Uterus (tissue), 4 donors: Measurements from ENCODE around the gene PTPRR. TPM values are rescaled to one million over a fixed set of nuclear protein-coding genes. Genes with fewer than 3 reads are reported as not detected.
"Not testable (repeated sequence)": the region's sequence is repeated elsewhere in the genome, so short reads cannot be mapped to it uniquely, and the experiment has no call there.

Source experiments
- DNase-seq, 2 donors: peaks; one replicate each; pipeline ENCODE4 v3.0.0-alpha.2; 2019 to 2020
- H3K27ac ChIP-seq, 2 donors: fragments of 200-600 bp; sonication (generic); 1 replicate in 1 of 2; 2 replicates in 1 of 2; pipeline ENCODE4 v1.5.1; 2016 to 2018
- H3K27me3 ChIP-seq, 2 donors: fragments of 200-600 bp; sonication (generic); one replicate each; pipeline ENCODE4 v1.5.1; 2018 to 2019; ENCODE audit warnings: control low read depth in 1 of 2
- H3K36me3 ChIP-seq, 2 donors: fragments of 200-600 bp; sonication (generic); one replicate each; pipeline ENCODE4 v1.5.1; 2019; ENCODE audit warnings: control low read depth in 1 of 2
- H3K4me1 ChIP-seq, 2 donors: fragments of 200-600 bp; sonication (generic); one replicate each; pipeline ENCODE4 v1.5.1; 2018 to 2019; ENCODE audit warnings: control low read depth in 1 of 2
- H3K4me3 ChIP-seq, 2 donors: fragments of 200-600 bp; sonication (generic); 1 replicate in 1 of 2; 2 replicates in 1 of 2; pipeline ENCODE4 v1.5.1; 2018 to 2019; ENCODE audit warnings: mild to moderate bottlenecking in 1 of 2
- H3K9me3 ChIP-seq, 2 donors: fragments of 200-600 bp; sonication (generic); one replicate each; pipeline ENCODE4 v1.5.1; 2019; ENCODE audit warnings: control low read depth in 1 of 2
- CTCF ChIP-seq, 4 experiments: fragments of 200-600 bp in 2 of 4; fragments of 450-650 bp in 2 of 4; sonication (generic) in 2 of 4; IDR thresholded peaks; one replicate each; pipeline ENCODE4 v1.5.1; 2016 to 2019; ENCODE audit warnings: antibody characterized with exemption in 4 of 4, mild to moderate bottlenecking in 2 of 4, moderate library complexity in 1 of 4
- POLR2A ChIP-seq, 2 donors: fragments of 450-650 bp; IDR thresholded peaks; one replicate each; pipeline ENCODE4 v1.6.1; 2016; ENCODE audit warnings: antibody characterized with exemption in 2 of 2, mild to moderate bottlenecking in 1 of 2, moderate library complexity in 1 of 2
- intact Hi-C: fragments of 100-400 bp; cut with DNase I; formaldehyde crosslinking; loops from one replicate; pipeline ENCODE4 v1.15.1; 2023; ENCODE audit warnings: low total_unique reads
- total RNA-seq, 4 donors: library from RNA; depleted of rRNA in 3 of 4; stranded (reverse); fragments of >200 nt in 3 of 4; gene quantifications; one replicate each; pipeline versions ENCODE4 v1.1.0 to v1.2.4, GENCODE V29; 2014 to 2023
- donor health status: DM: yes; HTN: yes; CAD: no.

Gene PTPRR
- total RNA-seq, 4 donors from 2014 or later, result 0.62 to 43.3 (median 7.6) TPM

DNA sequence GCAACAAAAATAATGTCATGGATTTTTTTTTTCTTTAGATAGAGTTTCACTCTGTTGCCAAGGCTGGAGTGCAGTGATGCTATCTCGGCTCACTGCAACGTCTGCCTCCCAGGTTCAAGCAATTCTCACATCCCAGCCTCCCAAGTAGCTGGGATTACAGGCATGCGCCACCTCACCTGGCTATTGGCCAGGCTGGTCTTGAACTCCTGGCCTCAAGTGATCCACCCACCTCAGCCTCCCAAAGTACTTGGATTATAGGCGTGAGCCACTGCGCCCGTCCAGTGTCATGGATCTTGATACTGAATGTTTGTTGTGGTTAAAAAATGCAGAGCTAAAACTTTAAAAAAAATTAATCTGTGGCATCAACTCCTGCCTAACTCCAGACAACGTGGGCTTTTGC is 175.5 kb downstream of the PTPRR start:
- intact Hi-C loops, result no loop called here

DNA sequence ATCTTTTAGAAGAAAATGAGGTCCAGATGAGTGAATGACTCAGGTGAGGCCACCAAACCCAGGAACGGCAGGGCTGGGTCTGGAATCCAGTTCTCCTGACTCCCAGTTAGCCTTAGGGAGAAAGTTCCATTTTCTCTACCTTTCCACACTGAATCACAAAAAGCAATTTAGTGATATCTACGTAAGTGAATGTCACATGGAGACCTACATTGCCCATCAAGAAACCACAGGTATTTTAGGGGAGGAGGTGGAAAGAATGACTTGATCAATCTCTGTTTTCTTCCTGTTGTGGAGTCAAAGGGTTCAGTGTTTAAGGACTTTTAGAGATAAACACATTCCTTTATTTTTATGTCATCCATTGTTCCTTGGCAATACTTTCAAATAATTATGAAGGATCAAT is 176.4 kb downstream of the PTPRR start:
- Histone ChIP-seq H3K27ac (no peak overlapping the region), H3K27me3 (no peaks in the 10 kb centered on the region), H3K36me3 (no peaks in the 10 kb centered on the region), H3K4me1 (no peaks in the 10 kb centered on the region), H3K9me3 (no peaks in the 10 kb centered on the region), H3K4me3 (no peak overlapping the region)
- TF ChIP-seq CTCF (IDR thresholded peaks at IDR 0.05) (no peak), POLR2A (IDR thresholded peaks at IDR 0.05) (no peak)
- no peak for DNase-seq
- intact Hi-C loops, result no loop called here

More for the DNA sequence above, 175.5 kb downstream of the PTPRR start:
- no peak overlapping the region for H3K4me3 ChIP-seq
- H3K9me3 ChIP-seq, result no peaks in the 10 kb centered on the region
- H3K4me1 ChIP-seq, result no peaks in the 10 kb centered on the region
- no peak for DNase-seq
- no peaks in the 10 kb centered on the region for H3K27me3 ChIP-seq
- no peak overlapping the region for H3K27ac ChIP-seq
- H3K36me3 ChIP-seq, result no peaks in the 10 kb centered on the region
- no peak for TF ChIP-seq CTCF (IDR thresholded peaks at IDR 0.05)
- no peak for TF ChIP-seq POLR2A (IDR thresholded peaks at IDR 0.05)

DNA sequence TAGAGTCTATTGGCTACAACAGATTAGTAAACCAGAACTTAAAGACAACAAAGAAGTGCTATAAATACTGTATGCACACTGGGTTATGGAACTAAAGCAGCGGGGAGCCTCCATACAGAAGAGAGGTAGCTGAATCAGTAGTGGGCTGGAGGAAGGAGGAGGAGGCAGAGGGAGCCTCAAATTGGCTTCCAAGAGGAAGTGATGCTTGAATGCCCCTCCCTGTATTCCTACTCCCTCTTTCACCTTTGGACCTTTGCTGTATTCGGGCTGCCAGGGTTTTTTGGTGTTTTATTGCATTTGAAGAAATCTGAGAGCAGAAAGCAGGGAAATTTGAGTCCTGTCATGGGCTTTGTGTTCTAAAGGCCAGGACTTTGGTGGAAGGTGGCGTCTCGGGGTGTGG is 179.3 kb downstream of the PTPRR start:
- no peaks in the 10 kb centered on the region for H3K9me3 ChIP-seq
- no peaks in the 10 kb centered on the region for H3K36me3 ChIP-seq
- H3K27me3 ChIP-seq, result no peaks in the 10 kb centered on the region
- no peak overlapping the region for H3K4me3 ChIP-seq
- TF ChIP-seq CTCF (IDR thresholded peaks at IDR 0.05), result no peak
- no peak for TF ChIP-seq POLR2A (IDR thresholded peaks at IDR 0.05)
- H3K27ac ChIP-seq, result no peak overlapping the region
- intact Hi-C loops, result no loop called here
- no peaks in the 10 kb centered on the region for H3K4me1 ChIP-seq
- no peak for DNase-seq

DNA sequence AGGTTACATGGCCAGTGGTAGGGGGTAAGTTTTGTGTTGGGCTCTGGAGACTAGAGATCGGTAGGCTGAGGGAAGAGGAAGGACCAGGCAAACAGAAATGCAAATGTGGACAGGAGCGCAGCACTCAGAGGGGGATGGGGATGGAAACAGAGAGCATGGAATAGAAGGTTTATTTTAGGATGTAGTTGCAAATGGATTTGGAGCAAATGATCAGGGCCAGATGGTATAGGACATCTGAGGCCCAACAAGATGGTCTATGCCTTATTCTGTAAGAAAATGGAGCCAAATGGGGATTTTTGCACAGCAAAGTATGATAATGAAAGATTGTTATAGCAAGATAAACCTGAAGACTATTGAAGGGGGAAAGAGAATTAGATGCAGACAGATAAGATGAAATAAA is 180.8 kb downstream of the PTPRR start:
- H3K9me3 ChIP-seq, result no peaks in the 10 kb centered on the region
- DNase-seq, result no peak
- H3K27ac ChIP-seq, result no peak overlapping the region
- TF ChIP-seq CTCF (IDR thresholded peaks at IDR 0.05), result no peak
- TF ChIP-seq POLR2A (IDR thresholded peaks at IDR 0.05), result no peak
- H3K4me1 ChIP-seq, result no peaks in the 10 kb centered on the region
- H3K36me3 ChIP-seq, result no peaks in the 10 kb centered on the region
- H3K4me3 ChIP-seq, result no peak overlapping the region
- H3K27me3 ChIP-seq, result no peaks in the 10 kb centered on the region
- intact Hi-C loops, result no loop called here

DNA sequence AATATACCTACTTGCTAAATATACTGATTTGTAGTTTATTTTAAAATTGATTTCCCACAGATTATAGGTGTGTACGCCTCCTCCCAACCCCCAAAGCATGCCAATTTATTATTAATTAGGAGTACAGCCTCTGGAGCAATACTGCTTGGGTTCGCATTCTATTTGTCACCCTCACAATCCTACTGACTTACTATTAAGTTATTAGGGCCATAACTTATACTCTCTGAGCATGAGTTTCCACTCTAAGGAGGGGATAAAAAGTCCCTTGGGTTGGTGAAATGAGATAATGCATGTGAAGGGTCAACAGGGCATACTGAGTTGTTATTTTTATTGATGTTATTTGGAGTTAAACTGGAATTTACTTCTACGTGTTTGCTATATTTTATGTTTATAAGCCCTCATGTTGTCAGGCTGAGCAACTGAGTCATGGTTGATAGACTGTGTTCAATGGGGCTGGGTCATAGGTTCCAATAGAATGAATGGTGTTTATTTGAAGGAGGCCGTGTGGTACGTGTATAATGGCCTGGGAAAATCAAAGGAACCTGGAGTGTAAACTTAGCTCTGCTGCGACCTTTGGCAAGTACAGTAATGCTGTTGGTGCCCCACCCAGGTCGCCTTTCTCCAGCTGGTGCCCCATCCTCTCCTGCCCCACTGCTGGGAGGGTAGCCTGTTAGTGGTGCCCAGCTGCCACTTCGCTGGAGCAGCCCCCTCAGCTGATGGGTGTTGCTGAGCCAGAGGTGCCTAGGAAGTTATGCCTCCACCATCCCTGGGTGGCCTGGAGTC is 184.0 kb downstream of the PTPRR start:
- no peaks in the 10 kb centered on the region for H3K9me3 ChIP-seq
- no peaks in the 10 kb centered on the region for H3K27me3 ChIP-seq
- intact Hi-C loops, result no loop called here
- no peak for TF ChIP-seq CTCF (IDR thresholded peaks at IDR 0.05)
- no peak for TF ChIP-seq POLR2A (IDR thresholded peaks at IDR 0.05)
- no peaks in the 10 kb centered on the region for H3K4me1 ChIP-seq
- no peaks in the 10 kb centered on the region for H3K36me3 ChIP-seq
- no peak for DNase-seq
- no peak overlapping the region for H3K27ac ChIP-seq
- H3K4me3 ChIP-seq, result no peak overlapping the region

DNA sequence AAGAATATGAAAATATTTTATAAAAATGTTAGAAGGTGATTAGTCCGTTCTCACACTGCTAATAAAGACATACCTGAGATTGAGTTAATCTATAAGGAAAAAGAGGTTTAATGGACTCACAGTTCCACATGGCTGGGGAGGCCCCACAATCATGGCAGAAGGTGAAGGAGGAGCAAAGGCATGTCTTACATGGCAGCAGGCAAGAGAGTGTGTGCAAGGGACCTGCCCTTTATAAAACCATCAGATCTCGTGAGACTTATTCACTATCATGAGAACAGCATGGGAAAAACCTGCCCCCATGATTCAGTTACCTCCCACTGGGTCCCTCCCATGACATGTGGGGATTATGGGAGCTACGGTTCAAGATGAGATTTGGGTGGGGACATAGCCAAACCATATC is 185.3 kb downstream of the PTPRR start:
- DNase-seq, intact Hi-C loops, H3K4me1 ChIP-seq, H3K27ac ChIP-seq, H3K9me3 ChIP-seq, H3K27me3 ChIP-seq, H3K4me3 ChIP-seq, H3K36me3 ChIP-seq: not testable (repeated sequence)
